Gastroesophageal sphincter (tissue), 4 donors: ENCODE results near the gene FBXW8. TPM values are rescaled to one million over a fixed set of nuclear protein-coding genes. Genes with fewer than 3 reads are reported as not detected.

Source experiments
- ATAC-seq: fragments of 150-250 bp; one replicate; pipeline ENCODE4 v1.9.1; 2016; ENCODE audit warnings: mild to moderate bottlenecking, moderate library complexity
- H3K27ac ChIP-seq, 4 donors: fragments of 200-600 bp; sonication (generic) in 3 of 4; 1 replicate in 3 of 4; 2 replicates in 1 of 4; pipeline ENCODE4 v1.5.1; 2016 to 2019
- H3K27me3 ChIP-seq: fragments of 200-600 bp; sonication (generic); one replicate; pipeline ENCODE4 v1.5.1; 2019
- H3K36me3 ChIP-seq, 2 donors: fragments of 200-600 bp; sonication (generic); one replicate each; pipeline ENCODE4 v1.5.1; 2019; ENCODE audit warnings: control low read depth in 1 of 2
- H3K4me1 ChIP-seq, 3 donors: fragments of 200-600 bp; sonication (generic); 1 replicate in 2 of 3; 2 replicates in 1 of 3; pipeline ENCODE4 v1.5.1; 2016 to 2019; ENCODE audit warnings: control low read depth in 2 of 3
- H3K4me3 ChIP-seq, 2 donors: fragments of 200-600 bp; sonication (generic); one replicate each; pipeline ENCODE4 v1.5.1; 2019; ENCODE audit warnings: mild to moderate bottlenecking in 1 of 2, moderate library complexity in 1 of 2
- H3K9me3 ChIP-seq, 3 donors: fragments of 200-600 bp; sonication (generic); one replicate each; pipeline ENCODE4 v1.5.1; 2017 to 2019; ENCODE audit warnings: control low read depth in 2 of 3
- EP300 ChIP-seq: sonication (generic); formaldehyde crosslinking; IDR thresholded peaks from one replicate; pipeline ENCODE4 v1.6.1; 2017; ENCODE audit warnings: antibody characterized with exemption, mild to moderate bottlenecking
- POLR2A ChIP-seq, 2 donors: fragments of 450-650 bp; IDR thresholded peaks; one replicate each; pipeline ENCODE4 v1.6.1; 2017; ENCODE audit warnings: antibody characterized with exemption in 2 of 2, mild to moderate bottlenecking in 2 of 2, moderate library complexity in 1 of 2
- POLR2AphosphoS5 ChIP-seq: sonication (generic); formaldehyde crosslinking; IDR thresholded peaks from one replicate; pipeline ENCODE4 v1.6.1; 2017; ENCODE audit warnings: antibody characterized with exemption
- WGBS, 2 donors: methylation state at CpG; one replicate each; pipeline ENCODE4 v1.1.5; 2018; ENCODE audit warnings: low coverage in 1 of 2; 5-methylcytosine and 5-hydroxymethylcytosine counted together
- total RNA-seq, 4 donors: library from RNA; depleted of rRNA; stranded (reverse); fragments of >200 nt; gene quantifications; one replicate each; pipeline ENCODE4 v1.1.0, GENCODE V29; 2016
- TF ChIP-seq, protein P1 (sequence below), 4 experiments: fragments of 200-600 bp in 2 of 4; fragments of 450-650 bp in 2 of 4; sonication (generic) in 1 of 4; IDR thresholded peaks; one replicate each; pipeline ENCODE4 v1.5.1; 2017 to 2019; ENCODE audit warnings: antibody characterized with exemption in 4 of 4, mild to moderate bottlenecking in 2 of 4, moderate library complexity in 2 of 4

FBXW8 gene
- total RNA-seq, 4 donors from 2014 or later, result 10.1 to 17.9 (median 13.7) TPM

DNA sequence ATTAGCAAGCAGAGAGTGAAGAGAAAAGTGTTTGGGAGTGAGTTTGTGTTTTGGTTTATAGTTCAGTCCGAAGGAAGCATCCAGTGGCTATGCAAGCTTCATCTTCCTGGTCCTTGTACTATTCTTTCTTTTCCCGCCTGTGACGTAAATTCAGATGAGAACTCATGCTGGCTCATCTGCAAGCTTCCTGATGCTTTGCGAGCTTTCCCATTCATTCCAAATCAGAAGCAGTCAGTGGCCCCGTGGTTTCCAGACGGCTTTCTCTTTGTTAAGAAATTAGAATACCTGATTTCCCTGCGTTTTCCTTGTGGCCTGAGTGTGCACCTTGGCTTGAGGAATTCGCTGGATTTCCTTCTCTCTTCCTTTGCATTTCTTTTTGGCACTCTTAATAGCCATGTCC, 99.0 kb downstream of the FBXW8 start:
- Histone ChIP-seq H3K27me3 (no peaks in the 10 kb centered on the region), H3K9me3 (peaks cover 0 to 18% (median 0%) of the 10 kb centered on the region in 3 donors), H3K36me3 (peaks cover 2 to 82% of the 10 kb centered on the region in 2 donors), H3K4me3 (no peak overlapping the region), H3K27ac (no peak overlapping the region), H3K4me1 (no peaks in the 10 kb centered on the region)
- no peak for TF ChIP-seq POLR2AphosphoS5
- TF ChIP-seq, protein P1, sequence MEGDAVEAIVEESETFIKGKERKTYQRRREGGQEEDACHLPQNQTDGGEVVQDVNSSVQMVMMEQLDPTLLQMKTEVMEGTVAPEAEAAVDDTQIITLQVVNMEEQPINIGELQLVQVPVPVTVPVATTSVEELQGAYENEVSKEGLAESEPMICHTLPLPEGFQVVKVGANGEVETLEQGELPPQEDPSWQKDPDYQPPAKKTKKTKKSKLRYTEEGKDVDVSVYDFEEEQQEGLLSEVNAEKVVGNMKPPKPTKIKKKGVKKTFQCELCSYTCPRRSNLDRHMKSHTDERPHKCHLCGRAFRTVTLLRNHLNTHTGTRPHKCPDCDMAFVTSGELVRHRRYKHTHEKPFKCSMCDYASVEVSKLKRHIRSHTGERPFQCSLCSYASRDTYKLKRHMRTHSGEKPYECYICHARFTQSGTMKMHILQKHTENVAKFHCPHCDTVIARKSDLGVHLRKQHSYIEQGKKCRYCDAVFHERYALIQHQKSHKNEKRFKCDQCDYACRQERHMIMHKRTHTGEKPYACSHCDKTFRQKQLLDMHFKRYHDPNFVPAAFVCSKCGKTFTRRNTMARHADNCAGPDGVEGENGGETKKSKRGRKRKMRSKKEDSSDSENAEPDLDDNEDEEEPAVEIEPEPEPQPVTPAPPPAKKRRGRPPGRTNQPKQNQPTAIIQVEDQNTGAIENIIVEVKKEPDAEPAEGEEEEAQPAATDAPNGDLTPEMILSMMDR (IDR thresholded peaks at IDR 0.05), result no peak
- no peak for TF ChIP-seq EP300
- TF ChIP-seq POLR2A (IDR thresholded peaks at IDR 0.05), result no peak
- ATAC-seq, result no peak
- WGBS, 2 donors, result 47 to 76% methylated on average over 2 to 8 of the region's 8 CpGs

DNA sequence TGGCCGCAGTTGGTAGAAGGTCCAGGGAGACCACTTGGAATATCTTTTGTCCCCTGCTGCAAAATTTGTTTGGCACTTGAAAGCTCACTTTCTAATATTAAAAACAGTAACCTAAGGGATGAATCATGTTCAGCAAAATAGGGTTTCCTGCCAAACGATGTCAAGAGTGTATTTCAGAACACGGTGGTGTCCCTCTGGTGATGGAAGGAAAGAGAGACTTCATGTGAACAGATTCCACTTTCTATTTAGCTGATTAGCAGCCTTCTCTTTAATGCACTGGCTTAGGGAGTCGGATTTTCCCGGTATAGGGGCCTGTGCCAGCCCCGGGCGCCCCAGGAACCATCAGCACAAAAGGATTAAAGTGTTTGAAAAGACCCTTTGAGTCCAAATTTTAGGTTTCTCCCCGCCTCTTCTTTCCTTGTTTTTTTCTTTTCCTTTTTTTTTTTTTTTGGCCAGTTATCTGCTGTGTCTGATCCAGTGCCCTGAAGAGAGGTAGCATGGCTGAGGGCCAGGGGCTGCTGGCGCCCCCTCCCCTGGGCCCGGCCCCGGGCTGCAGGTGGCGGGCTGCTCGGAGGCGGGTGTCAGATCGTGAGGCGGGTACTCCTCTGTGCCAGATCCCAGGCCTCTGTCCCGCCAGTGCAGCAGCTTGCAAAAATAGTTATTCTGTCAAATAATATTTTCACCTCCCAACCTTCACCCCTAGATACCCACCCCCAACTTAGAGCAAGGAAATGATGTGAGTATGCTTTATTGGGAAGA, 100.1 kb downstream of the FBXW8 start:
- H3K27me3 ChIP-seq, result no peaks in the 10 kb centered on the region
- peaks cover 0 to 27% (median 0%) of the 10 kb centered on the region in 3 donors for H3K9me3 ChIP-seq
- WGBS, 2 donors, result 76 to 78% methylated on average over 6 to 8 of the region's 17 CpGs
- no peak for ATAC-seq
- H3K4me3 ChIP-seq, result no peak overlapping the region
- H3K36me3 ChIP-seq, result peaks cover 2 to 82% of the 10 kb centered on the region in 2 donors
- no peak for TF ChIP-seq EP300
- no peak overlapping the region for H3K27ac ChIP-seq
- H3K4me1 ChIP-seq, result no peaks in the 10 kb centered on the region

DNA sequence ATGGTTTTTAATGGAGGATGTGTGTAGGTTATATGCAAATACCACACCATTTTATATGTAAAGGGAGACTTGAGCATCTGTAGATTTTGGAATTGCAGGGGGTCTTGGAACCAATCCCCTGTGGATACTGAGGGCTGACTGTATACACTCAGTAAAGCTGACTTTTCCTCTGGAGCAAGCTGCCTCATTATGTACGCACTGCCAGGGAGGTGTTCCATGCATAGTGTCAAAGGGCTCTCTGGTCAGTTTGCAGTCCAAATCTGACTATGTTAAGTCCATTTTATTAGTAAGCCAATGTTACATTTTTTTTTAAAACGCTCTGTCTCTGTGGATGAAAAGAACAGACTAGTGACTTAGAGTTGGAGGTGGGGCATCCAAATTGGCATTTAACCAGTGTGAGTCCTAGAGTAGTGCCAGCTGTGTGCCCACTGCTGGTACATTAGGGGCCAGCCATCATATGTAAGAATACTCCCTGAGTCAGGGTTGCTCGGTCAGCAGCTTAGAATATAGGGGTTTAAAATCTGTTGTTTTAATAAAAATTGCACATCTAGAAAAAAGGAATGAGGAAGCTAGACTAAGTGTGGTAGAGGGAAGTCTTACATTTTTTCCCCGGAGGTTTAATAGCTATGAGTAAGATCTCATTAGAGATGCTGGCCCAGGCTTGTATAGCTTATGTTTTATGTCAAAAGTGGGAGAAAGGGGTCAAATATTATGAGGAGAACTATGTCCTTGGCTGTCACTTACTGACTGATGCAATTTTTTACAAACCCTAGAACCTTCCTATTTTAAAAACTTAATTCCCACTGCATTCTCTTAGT, 101.4 kb downstream of the FBXW8 start:
- 48 to 65% methylated on average over 2 to 4 of the region's 4 CpGs for WGBS, 2 donors
- H3K4me3 ChIP-seq, result no peak overlapping the region
- H3K4me1 ChIP-seq, result no peaks in the 10 kb centered on the region
- peaks cover 2 to 77% of the 10 kb centered on the region in 2 donors for H3K36me3 ChIP-seq
- TF ChIP-seq, protein P1 (IDR thresholded peaks at IDR 0.05), result no peak
- peak; percentile 8 for TF ChIP-seq POLR2AphosphoS5
- H3K9me3 ChIP-seq, result peaks cover 0 to 27% (median 0%) of the 10 kb centered on the region in 3 donors
- H3K27ac ChIP-seq, result no peak overlapping the region
- H3K27me3 ChIP-seq, result no peaks in the 10 kb centered on the region
- no peak for ATAC-seq

DNA sequence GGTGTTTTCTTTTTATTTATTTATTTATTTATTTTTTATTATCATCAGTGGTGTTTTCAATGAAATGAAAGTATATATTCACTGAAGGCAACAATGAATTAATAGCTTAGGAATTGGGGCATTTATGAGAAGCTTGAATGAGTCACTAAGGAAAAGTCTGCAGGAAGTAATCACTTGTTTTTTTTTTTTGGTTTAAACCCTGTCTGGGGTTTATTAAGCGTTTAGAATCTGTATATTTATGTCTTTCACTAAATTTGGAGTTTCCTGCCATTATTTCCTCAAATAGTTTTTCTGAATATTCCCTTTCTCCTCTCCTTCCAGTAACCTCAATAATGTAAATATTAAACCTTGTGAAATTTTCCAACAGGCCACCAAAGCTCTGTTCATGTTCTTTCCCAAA, 103.0 kb downstream of the FBXW8 start:
- H3K4me1 ChIP-seq, result no peaks in the 10 kb centered on the region
- ATAC-seq, result no peak
- peaks cover 0 to 27% (median 0%) of the 10 kb centered on the region in 3 donors for H3K9me3 ChIP-seq
- WGBS, 2 donors, result 67 to 100% methylated on average over 1 of the region's 1 CpG
- H3K4me3 ChIP-seq, result no peak overlapping the region
- H3K27me3 ChIP-seq, result no peaks in the 10 kb centered on the region
- H3K27ac ChIP-seq, result no peak overlapping the region
- TF ChIP-seq POLR2AphosphoS5, result no peak
- TF ChIP-seq EP300, result no peak
- TF ChIP-seq, protein P1 (IDR thresholded peaks at IDR 0.05), result no peak
- TF ChIP-seq POLR2A (IDR thresholded peaks at IDR 0.05), result no peak
- peaks cover 2 to 79% of the 10 kb centered on the region in 2 donors for H3K36me3 ChIP-seq

DNA sequence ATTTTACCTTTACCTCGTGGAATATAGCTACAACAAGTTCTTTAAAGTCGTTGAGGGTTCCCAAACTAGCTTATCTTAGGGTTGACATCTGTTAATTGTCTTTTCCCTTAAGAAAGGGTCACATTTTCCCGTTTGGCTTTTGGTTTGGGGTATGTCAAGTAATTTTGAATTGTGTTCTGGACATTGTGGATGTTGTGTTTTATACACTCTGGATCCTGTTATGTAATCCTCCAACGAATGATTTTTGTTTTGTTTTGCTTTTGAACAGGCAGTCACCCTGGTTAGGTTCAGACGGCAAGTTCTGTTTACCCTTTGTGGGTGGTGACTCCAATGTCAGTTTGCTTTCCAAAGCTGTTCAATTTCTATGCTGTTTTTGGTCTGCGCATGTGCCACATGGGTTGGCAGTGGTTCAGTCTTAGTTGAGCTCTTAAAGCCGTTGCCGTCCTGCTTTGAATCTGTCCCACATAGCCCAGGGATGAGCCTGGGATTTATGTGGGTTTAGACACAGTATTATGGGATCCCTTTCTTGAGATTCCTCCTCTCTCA, 103.7 kb downstream of the FBXW8 start:
- 83 to 87% methylated on average over 4 to 8 of the region's 8 CpGs for WGBS, 2 donors
- no peak overlapping the region for H3K27ac ChIP-seq
- ATAC-seq, result no peak
- TF ChIP-seq POLR2AphosphoS5 (no peak), POLR2A (IDR thresholded peaks at IDR 0.05) (no peak), EP300 (no peak)
- TF ChIP-seq, protein P1 (IDR thresholded peaks at IDR 0.05), result no peak
- H3K4me3 ChIP-seq, result no peak overlapping the region
- no peaks in the 10 kb centered on the region for H3K27me3 ChIP-seq
- H3K36me3 ChIP-seq, result peaks cover 2 to 83% of the 10 kb centered on the region in 2 donors
- no peaks in the 10 kb centered on the region for H3K4me1 ChIP-seq
- H3K9me3 ChIP-seq, result peaks cover 0 to 27% (median 0%) of the 10 kb centered on the region in 3 donors
